ENCODE data around the gene S100A1.
"Not testable (repeated sequence)": the region's sequence is repeated elsewhere in the genome, so short reads cannot be mapped to it uniquely, and the experiment has no call there.

S100A1 gene

DNA sequence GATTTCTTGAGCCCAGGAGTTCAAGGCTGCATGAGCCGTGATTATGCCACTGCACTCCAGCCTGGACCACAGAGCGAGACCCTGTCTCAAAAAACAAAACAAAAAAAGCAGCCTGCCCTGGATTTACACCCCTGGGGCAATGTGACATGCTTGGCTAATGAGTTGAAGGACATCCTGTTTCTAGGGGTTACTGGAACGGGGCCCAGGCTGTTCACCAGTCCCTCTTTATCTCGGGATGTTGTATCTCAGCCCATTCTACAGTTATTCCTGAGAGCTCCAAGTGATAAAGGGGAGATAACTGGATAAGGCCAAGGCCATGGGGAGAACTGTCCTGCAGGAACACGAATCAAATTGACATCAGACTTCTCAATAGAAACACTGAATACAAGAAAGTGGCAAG, 40.9 kb upstream of the S100A1 start:
- no peak for TF ChIP-seq ZFX (IDR thresholded peaks at IDR 0.05)
- no peak for TF ChIP-seq CTCF (conservative IDR thresholded peaks at IDR 0.05)
- no peak overlapping the region for H3K27ac ChIP-seq

- not testable (repeated sequence) for H3K27ac ChIP-seq
Observed at GRCh38 chr1:153588033-153588432, 40.2 kb upstream of the S100A1 start.

- TF ChIP-seq CTCF (conservative IDR thresholded peaks at IDR 0.05) (no peak), ZFX (IDR thresholded peaks at IDR 0.05) (no peak)
- no peak overlapping the region for H3K27ac ChIP-seq
Observed at GRCh38 chr1:153588482-153588881, 39.8 kb upstream of the S100A1 start.

DNA sequence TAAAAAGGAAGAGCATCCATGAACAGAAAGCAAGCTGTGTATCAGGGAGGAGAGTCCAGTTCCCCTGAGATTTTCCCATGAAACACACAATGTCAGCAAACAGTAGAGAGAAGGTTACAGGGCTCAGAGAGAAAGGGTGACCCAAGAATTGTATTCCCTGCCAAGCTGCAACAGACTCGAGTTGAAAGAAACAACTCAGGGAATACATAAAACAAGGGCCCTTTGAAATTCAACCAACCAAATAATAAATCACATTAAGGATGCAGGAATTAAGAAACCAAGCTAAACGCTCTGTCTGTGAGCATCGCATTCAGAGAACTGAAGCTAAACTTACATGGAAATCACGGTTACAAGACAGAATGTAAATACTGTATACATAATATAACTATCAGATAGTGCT, 35.5 kb upstream of the S100A1 start:
- TF ChIP-seq CTCF (conservative IDR thresholded peaks at IDR 0.05) (no peak), ZFX (IDR thresholded peaks at IDR 0.05) (no peak)
- H3K27ac ChIP-seq, result no peak overlapping the region

- no peak overlapping the region for H3K27ac ChIP-seq
Observed at GRCh38 chr1:153597206-153597605, 31.0 kb upstream of the S100A1 start.

DNA sequence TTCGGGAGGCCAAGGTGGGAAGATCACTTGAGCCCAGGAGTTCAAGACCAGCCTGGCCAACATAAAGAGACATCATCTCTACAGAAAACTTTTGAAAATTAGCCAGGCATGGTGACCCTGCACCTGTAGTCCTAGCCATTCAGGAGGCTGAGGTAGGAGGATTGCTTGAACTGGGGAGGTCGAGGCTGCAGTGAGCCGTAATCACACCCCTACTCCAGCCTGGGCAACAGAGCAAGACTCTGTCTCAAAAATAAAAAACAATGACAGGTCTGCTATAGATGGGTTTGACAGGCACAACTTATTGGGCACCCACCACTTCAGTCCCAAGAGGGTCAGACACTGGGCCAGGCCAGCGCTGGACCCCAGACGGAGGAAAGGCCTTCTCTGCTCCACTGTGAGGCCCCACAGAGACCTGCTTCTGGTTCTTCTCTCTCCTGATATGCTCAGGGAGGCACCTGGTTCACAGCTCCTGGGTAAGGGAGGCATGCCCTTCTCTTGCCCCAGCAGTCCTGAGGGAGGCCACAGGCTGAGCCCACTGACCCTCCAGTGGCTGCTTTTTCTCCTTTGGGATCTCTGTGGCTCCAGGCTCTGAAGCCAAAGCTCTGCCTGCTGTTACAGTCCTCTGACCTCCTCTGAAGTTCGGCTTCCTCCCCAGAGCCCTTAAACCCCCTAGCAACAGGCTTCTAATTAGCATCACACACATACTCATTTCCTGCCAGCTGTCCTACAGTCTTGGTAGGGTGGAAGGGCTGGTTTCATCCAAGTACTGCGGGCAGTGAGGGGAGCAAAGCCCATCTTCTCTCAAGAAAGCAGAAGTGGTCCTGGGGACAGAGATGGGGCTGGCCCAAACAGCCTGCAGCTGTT, 29.7 kb upstream of the S100A1 start:
- no peak overlapping the region for H3K27ac ChIP-seq
- TF ChIP-seq ZFX (IDR thresholded peaks at IDR 0.05) (no peak), CTCF (conservative IDR thresholded peaks at IDR 0.05) (no peak)

More at GRCh38 chr1:153597206-153597605, 31.0 kb upstream of the S100A1 start:
- no peak for TF ChIP-seq ZFX (IDR thresholded peaks at IDR 0.05)
- no peak for TF ChIP-seq CTCF (conservative IDR thresholded peaks at IDR 0.05)

- no peak overlapping the region for H3K27ac ChIP-seq
- no peak for TF ChIP-seq ZFX (IDR thresholded peaks at IDR 0.05)
- TF ChIP-seq CTCF (conservative IDR thresholded peaks at IDR 0.05), result no peak
Observed at GRCh38 chr1:153599847-153600246, 28.4 kb upstream of the S100A1 start.

DNA sequence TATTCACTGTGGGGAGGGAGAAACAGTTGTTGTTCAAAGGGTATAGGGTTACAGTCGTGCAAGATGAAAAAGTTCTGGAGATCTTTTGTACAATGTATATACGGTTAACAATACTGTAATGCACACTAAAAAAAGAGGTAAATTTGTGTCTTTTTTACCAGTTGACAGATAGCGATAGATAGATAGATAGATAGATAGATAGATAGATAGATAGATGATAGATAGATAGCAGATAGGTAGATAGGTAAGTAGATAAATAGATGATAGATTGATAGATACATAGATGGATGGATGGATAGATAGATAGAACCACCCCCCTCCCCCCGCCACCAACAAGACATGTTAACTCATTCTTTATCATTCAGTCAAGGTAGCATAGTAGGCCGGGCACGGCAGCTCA, 25.5 kb upstream of the S100A1 start:
- no peak for TF ChIP-seq ZFX (IDR thresholded peaks at IDR 0.05)
- no peak for TF ChIP-seq CTCF (conservative IDR thresholded peaks at IDR 0.05)
- H3K27ac ChIP-seq, result no peak overlapping the region
